Mesendoderm (in vitro differentiated cells): ENCODE data around the gene HSDL1.

Experiments used
- DNase-seq: peaks from one replicate; pipeline ENCODE4 v3.0.0; 2013
- H2AK5ac ChIP-seq: 2 replicates; pipeline ENCODE4 v1.6.1; 2013; ENCODE audit warnings: low read length, inconsistent platforms
- H2BK120ac ChIP-seq: 2 replicates; pipeline ENCODE4 v1.6.1; 2013; ENCODE audit warnings: low read depth, mild to moderate bottlenecking, low read length, moderate library complexity, mixed read lengths
- H2BK15ac ChIP-seq: replicated peaks from 2 replicates; pipeline ENCODE4 v1.6.1; 2013; ENCODE audit warnings: low read depth, mild to moderate bottlenecking, moderate library complexity
- H2BK5ac ChIP-seq: 2 replicates; pipeline ENCODE4 v1.6.1; 2013; ENCODE audit warnings: low read length, inconsistent platforms
- H3K18ac ChIP-seq: 2 replicates; pipeline ENCODE4 v1.6.1; 2013; ENCODE audit warnings: mild to moderate bottlenecking, low read length, mixed read lengths
- H3K23ac ChIP-seq: one replicate; pipeline ENCODE4 v1.6.1; 2013; ENCODE audit warnings: low read length
- H3K27ac ChIP-seq: 2 replicates; pipeline ENCODE4 v1.5.1; 2013; ENCODE audit warnings: low read depth, mild to moderate bottlenecking, inconsistent platforms, low read length, moderate library complexity
- H3K27me3 ChIP-seq: 2 replicates; pipeline ENCODE4 v1.6.1; 2013; ENCODE audit warnings: low read length, control low read depth, mild to moderate bottlenecking, inconsistent platforms; ENCODE audit not compliant: insufficient read depth, poor library complexity
- H3K36me3 ChIP-seq: 2 replicates; pipeline ENCODE4 v1.6.1; 2013; ENCODE audit warnings: low read length, inconsistent platforms; ENCODE audit not compliant: control insufficient read depth, insufficient read depth
- H3K4ac ChIP-seq: one replicate; pipeline ENCODE4 v1.6.1; 2013; ENCODE audit warnings: low read depth, mild to moderate bottlenecking, low read length, moderate library complexity
- H3K4me1 ChIP-seq: 2 replicates; pipeline ENCODE4 v1.6.1; 2013; ENCODE audit warnings: low read depth, low read length, inconsistent platforms; ENCODE audit not compliant: control insufficient read depth
- H3K4me2 ChIP-seq: 2 replicates; pipeline ENCODE4 v1.6.1; 2013; ENCODE audit warnings: low read length
- H3K4me3 ChIP-seq: 2 replicates; pipeline ENCODE4 v1.5.1; 2013; ENCODE audit warnings: mild to moderate bottlenecking, low read length
- H3K56ac ChIP-seq: one replicate; pipeline ENCODE4 v1.6.1; 2013; ENCODE audit warnings: low read length
- H3K79me1 ChIP-seq: 2 replicates; pipeline ENCODE4 v1.6.1; 2013; ENCODE audit warnings: low read length, inconsistent platforms
- H3K79me2 ChIP-seq: 2 replicates; pipeline ENCODE4 v1.6.1; 2013; ENCODE audit warnings: mild to moderate bottlenecking, low read length; ENCODE audit not compliant: control insufficient read depth, insufficient read depth
- H3K9ac ChIP-seq: 2 replicates; pipeline ENCODE4 v1.6.1; 2013; ENCODE audit warnings: low read length, inconsistent platforms
- H4K5ac ChIP-seq: one replicate; pipeline ENCODE4 v1.6.1; 2013; ENCODE audit warnings: low read length
- H4K8ac ChIP-seq: one replicate; pipeline ENCODE4 v1.6.1; 2013; ENCODE audit warnings: low read depth, mild to moderate bottlenecking, control low read depth, low read length, moderate library complexity
- WGBS: extraction: QIAGEN DNeasy Blood & Tissue Kit; methylation state at CpG from one replicate; pipeline ENCODE4 v1.1.7; 2013; ENCODE audit warnings: low lambda C conversion rate, missing lambda C conversion rate; ENCODE audit not compliant: insufficient coverage; ENCODE audit errors: extremely low coverage; 5-methylcytosine and 5-hydroxymethylcytosine counted together

The HSDL1 gene

GRCh38 chr16:84182104-84182503 is 37.1 kb upstream of the HSDL1 start:
- Histone ChIP-seq H3K27me3 (no peaks in the 10 kb centered on the region), H3K9ac (no peak overlapping the region), H3K4me2 (no peak overlapping the region), H3K56ac (no peak overlapping the region), H4K8ac (no peak overlapping the region), H3K4ac (no peak overlapping the region), H3K27ac (no peak overlapping the region), H2BK120ac (no peak overlapping the region), H3K4me3 (no peak overlapping the region), H2AK5ac (no peak overlapping the region), H3K18ac (no peak overlapping the region), H3K79me1 (peaks cover 23% of the 10 kb centered on the region), H3K79me2 (peaks cover 18% of the 10 kb centered on the region), H2BK15ac (no peak overlapping the region), H2BK5ac (no peak overlapping the region), H3K23ac (no peak overlapping the region), H3K4me1 (no peaks in the 10 kb centered on the region), H3K36me3 (peaks cover 8% of the 10 kb centered on the region), H4K5ac (no peak overlapping the region)
- no peak for DNase-seq
- WGBS, result no CpG with 5 or more reads among the region's 18 CpGs

GRCh38 chr16:84181144-84181915 is 36.4 kb upstream of the HSDL1 start:
- no peak overlapping the region for H2BK120ac ChIP-seq
- no peak overlapping the region for H4K8ac ChIP-seq
- H3K36me3 ChIP-seq, result peaks cover 8% of the 10 kb centered on the region

GRCh38 chr16:84180519-84181140 is 35.7 kb upstream of the HSDL1 start:
- Histone ChIP-seq H3K9ac (no peak overlapping the region), H3K79me2 (peaks cover 9% of the 10 kb centered on the region), H3K27me3 (no peaks in the 10 kb centered on the region), H3K36me3 (peaks cover 8% of the 10 kb centered on the region), H3K18ac (no peak overlapping the region), H2BK5ac (no peak overlapping the region), H2AK5ac (no peak overlapping the region), H3K23ac (no peak overlapping the region), H3K56ac (no peak overlapping the region), H4K5ac (no peak overlapping the region), H4K8ac (no peak overlapping the region), H3K4me3 (no peak overlapping the region), H2BK15ac (no peak overlapping the region), H3K27ac (no peak overlapping the region), H3K4ac (no peak overlapping the region), H3K4me1 (no peaks in the 10 kb centered on the region), H3K79me1 (peaks cover 17% of the 10 kb centered on the region), H3K4me2 (no peak overlapping the region), H2BK120ac (no peak overlapping the region)
- no CpG with 5 or more reads among the region's 21 CpGs for WGBS
- no peak for DNase-seq

More at GRCh38 chr16:84181144-84181915, 36.4 kb upstream of the HSDL1 start:
- no peak for DNase-seq
- Histone ChIP-seq H3K9ac (no peak overlapping the region), H3K79me1 (peaks cover 19% of the 10 kb centered on the region), H3K18ac (no peak overlapping the region), H2BK15ac (no peak overlapping the region), H3K4ac (no peak overlapping the region), H2BK5ac (no peak overlapping the region), H3K4me2 (no peak overlapping the region), H3K56ac (no peak overlapping the region), H2AK5ac (no peak overlapping the region), H4K5ac (no peak overlapping the region), H3K4me1 (no peaks in the 10 kb centered on the region), H3K4me3 (no peak overlapping the region), H3K23ac (no peak overlapping the region), H3K27ac (no peak overlapping the region), H3K79me2 (peaks cover 14% of the 10 kb centered on the region), H3K27me3 (no peaks in the 10 kb centered on the region)
- no CpG with 5 or more reads among the region's 41 CpGs for WGBS

- H3K9ac ChIP-seq, result no peak overlapping the region
- H4K5ac ChIP-seq, result no peak overlapping the region
- no peak overlapping the region for H3K56ac ChIP-seq
- no peak overlapping the region for H3K23ac ChIP-seq
- H3K27me3 ChIP-seq, result no peaks in the 10 kb centered on the region
- H2BK5ac ChIP-seq, result no peak overlapping the region
- H3K4me2 ChIP-seq, result no peak overlapping the region
- H2BK120ac ChIP-seq, result no peak overlapping the region
- peaks cover 5% of the 10 kb centered on the region for H3K79me2 ChIP-seq
- no peak for DNase-seq
- no peaks in the 10 kb centered on the region for H3K4me1 ChIP-seq
- peaks cover 15% of the 10 kb centered on the region for H3K79me1 ChIP-seq
- no peak overlapping the region for H2AK5ac ChIP-seq
- no peak overlapping the region for H3K27ac ChIP-seq
- H4K8ac ChIP-seq, result no peak overlapping the region
- peaks cover 8% of the 10 kb centered on the region for H3K36me3 ChIP-seq
- H2BK15ac ChIP-seq, result no peak overlapping the region
- H3K4ac ChIP-seq, result no peak overlapping the region
- no peak overlapping the region for H3K4me3 ChIP-seq
- no peak overlapping the region for H3K18ac ChIP-seq
- WGBS, result no CpG with 5 or more reads among the region's 33 CpGs
These were observed 34.8 kb upstream of the HSDL1 start for GRCh38 chr16:84179612-84180320.

GRCh38 chr16:84178892-84179611 is 34.1 kb upstream of the HSDL1 start:
- Histone ChIP-seq H3K4me3 (no peak overlapping the region), H3K79me2 (no peaks in the 10 kb centered on the region), H3K18ac (no peak overlapping the region), H3K4me1 (no peaks in the 10 kb centered on the region), H4K5ac (no peak overlapping the region), H3K27me3 (no peaks in the 10 kb centered on the region), H3K56ac (no peak overlapping the region), H3K27ac (no peak overlapping the region), H3K4me2 (no peak overlapping the region), H4K8ac (no peak overlapping the region), H2BK15ac (no peak overlapping the region), H2AK5ac (no peak overlapping the region), H3K4ac (no peak overlapping the region), H3K36me3 (peaks cover 8% of the 10 kb centered on the region), H2BK5ac (no peak overlapping the region), H2BK120ac (no peak overlapping the region), H3K9ac (no peak overlapping the region), H3K79me1 (peaks cover 8% of the 10 kb centered on the region), H3K23ac (no peak overlapping the region)
- no CpG with 5 or more reads among the region's 28 CpGs for WGBS
- DNase-seq, result no peak
